ENCODE results near the gene PPP1R3D.

The PPP1R3D gene

DNA sequence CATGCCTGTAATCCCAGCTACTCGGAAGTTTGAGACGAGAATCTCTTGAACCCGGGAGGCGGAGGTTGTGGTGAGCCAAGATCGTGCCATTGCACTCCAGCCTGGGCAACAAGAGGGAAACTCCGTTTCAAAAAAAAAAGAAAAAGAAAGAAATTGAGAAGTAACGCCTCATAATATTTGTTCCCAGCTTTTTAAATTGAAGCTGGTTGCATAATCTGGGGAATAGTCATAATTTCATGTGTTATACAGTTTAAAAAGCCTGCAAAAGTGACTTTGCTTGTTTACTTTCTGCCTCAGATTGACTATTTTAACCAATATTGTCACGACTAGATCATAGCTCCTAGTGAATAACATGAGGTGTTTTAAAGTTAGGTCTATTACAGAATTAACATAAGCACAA is 7.3 kb upstream of the PPP1R3D start:
- TF ChIP-seq, protein P1, sequence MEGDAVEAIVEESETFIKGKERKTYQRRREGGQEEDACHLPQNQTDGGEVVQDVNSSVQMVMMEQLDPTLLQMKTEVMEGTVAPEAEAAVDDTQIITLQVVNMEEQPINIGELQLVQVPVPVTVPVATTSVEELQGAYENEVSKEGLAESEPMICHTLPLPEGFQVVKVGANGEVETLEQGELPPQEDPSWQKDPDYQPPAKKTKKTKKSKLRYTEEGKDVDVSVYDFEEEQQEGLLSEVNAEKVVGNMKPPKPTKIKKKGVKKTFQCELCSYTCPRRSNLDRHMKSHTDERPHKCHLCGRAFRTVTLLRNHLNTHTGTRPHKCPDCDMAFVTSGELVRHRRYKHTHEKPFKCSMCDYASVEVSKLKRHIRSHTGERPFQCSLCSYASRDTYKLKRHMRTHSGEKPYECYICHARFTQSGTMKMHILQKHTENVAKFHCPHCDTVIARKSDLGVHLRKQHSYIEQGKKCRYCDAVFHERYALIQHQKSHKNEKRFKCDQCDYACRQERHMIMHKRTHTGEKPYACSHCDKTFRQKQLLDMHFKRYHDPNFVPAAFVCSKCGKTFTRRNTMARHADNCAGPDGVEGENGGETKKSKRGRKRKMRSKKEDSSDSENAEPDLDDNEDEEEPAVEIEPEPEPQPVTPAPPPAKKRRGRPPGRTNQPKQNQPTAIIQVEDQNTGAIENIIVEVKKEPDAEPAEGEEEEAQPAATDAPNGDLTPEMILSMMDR (IDR thresholded peaks at IDR 0.05; ENCODE audit: insufficient read depth, low read length, poor library complexity, severe bottlenecking) = no peak
- Histone ChIP-seq H3K36me3 (ENCODE audit: control insufficient read depth, insufficient read depth, low read length) (peaks cover 3% of the 10 kb centered on the region), H3K27me3 (replicated peaks; ENCODE audit: control insufficient read depth, insufficient read depth, low read length) (no peaks in the 10 kb centered on the region), H3K4me3 (replicated peaks; ENCODE audit: low read depth, low read length) (no peak overlapping the region)
- no peak for DNase-seq (ENCODE audit: extremely low read depth, insufficient read length)

DNA sequence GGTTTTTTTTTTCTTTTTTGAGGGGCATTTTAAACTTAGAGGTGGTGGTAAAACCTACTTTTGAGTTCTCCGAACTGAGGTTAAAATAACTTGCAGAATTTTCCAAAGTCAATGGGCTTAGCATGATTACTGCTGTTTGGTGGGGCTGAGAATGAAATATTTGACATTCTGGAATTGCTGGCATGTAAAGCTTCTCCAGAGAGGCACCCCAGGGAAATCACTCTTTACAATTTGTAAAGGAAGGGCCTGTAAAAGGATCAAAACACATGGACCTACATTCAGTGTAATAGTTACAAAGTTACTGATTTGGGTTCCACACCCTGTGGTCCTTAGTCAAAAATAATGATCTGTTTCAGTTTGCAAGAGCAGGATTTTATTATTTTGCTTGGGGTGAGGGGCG is 5.6 kb upstream of the PPP1R3D start:
- DNase-seq (ENCODE audit: extremely low read depth, insufficient read length) = no peak
- peaks cover 3% of the 10 kb centered on the region for H3K36me3 ChIP-seq (ENCODE audit: control insufficient read depth, insufficient read depth, low read length)

DNA sequence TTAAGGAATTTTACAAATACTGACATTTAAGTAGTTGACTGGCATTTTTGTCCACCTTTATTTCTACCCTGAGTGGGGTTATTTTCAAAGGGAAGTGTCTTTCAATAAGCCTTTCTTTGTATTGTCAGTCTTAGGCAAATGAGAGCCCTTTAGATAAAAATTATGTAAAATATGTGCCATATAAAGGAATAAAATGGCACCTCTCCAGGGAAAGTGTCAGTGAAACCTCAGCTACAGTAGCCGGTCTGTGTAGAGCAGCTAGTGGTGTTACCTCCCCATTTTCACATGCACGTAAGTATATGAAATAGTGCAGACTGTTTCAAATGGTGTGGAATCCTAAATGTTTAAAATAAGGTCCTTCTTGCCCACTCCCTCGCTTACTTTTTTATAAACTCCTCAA is 5.1 kb upstream of the PPP1R3D start:
- DNase-seq (ENCODE audit: extremely low read depth, insufficient read length) = no peak
- TF ChIP-seq, protein P1 (IDR thresholded peaks at IDR 0.05; ENCODE audit: insufficient read depth, low read length, poor library complexity, severe bottlenecking) = no peak
- no peak overlapping the region for H3K4me3 ChIP-seq (replicated peaks; ENCODE audit: low read depth, low read length)
- H3K27me3 ChIP-seq (replicated peaks; ENCODE audit: control insufficient read depth, insufficient read depth, low read length) = no peaks in the 10 kb centered on the region
- H3K36me3 ChIP-seq (ENCODE audit: control insufficient read depth, insufficient read depth, low read length) = peaks cover 3% of the 10 kb centered on the region

More for the DNA sequence above, 5.6 kb upstream of the PPP1R3D start:
- H3K4me3 ChIP-seq (replicated peaks; ENCODE audit: low read depth, low read length) = no peak overlapping the region
- no peaks in the 10 kb centered on the region for H3K27me3 ChIP-seq (replicated peaks; ENCODE audit: control insufficient read depth, insufficient read depth, low read length)
- TF ChIP-seq, protein P1 (IDR thresholded peaks at IDR 0.05; ENCODE audit: insufficient read depth, low read length, poor library complexity, severe bottlenecking) = no peak

DNA sequence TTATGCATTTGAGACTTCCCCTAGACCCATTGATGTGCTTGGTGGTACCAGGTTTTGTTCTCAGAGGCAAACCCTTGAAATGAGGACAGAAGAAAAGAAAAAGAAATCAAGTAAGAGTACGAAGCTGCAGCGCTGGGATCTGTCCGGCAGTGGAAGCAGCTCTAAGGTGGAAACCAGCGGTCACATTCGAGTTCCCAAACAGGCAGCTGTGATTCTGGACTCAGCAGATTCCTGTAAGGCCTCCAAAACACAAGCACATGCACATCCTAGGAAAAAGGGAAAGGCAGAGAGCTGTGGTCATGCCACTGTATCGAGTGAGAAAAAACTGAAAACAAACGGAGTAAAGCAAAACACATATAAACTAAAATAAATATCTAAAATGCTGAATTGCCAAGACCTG is 4.6 kb upstream of the PPP1R3D start:
- Histone ChIP-seq H3K27me3 (replicated peaks; ENCODE audit: control insufficient read depth, insufficient read depth, low read length) (no peaks in the 10 kb centered on the region), H3K4me3 (replicated peaks; ENCODE audit: low read depth, low read length) (no peak overlapping the region), H3K36me3 (ENCODE audit: control insufficient read depth, insufficient read depth, low read length) (peaks cover 3% of the 10 kb centered on the region)
- DNase-seq (ENCODE audit: extremely low read depth, insufficient read length) = no peak
- TF ChIP-seq, protein P1 (IDR thresholded peaks at IDR 0.05; ENCODE audit: insufficient read depth, low read length, poor library complexity, severe bottlenecking) = no peak

DNA sequence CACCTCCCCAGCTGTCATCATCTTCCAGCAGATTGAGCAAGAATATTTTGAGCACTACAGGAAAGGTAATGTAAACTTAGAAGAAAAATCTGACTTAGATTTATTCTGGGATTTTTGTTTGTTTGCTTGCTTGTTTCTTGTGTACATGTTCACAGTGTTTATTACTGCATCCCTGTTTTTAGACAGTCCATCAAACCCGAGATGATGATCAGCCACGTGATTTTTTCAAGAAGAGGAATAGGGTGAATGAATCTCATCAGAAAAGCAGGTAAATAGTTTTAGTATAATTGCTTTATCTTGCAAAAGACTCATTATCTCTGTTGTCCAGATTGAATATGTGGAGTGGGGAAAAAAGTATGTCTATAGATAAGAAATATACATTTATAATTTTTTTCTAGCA is 2.1 kb upstream of the PPP1R3D start:
- peaks cover 3% of the 10 kb centered on the region for H3K36me3 ChIP-seq (ENCODE audit: control insufficient read depth, insufficient read depth, low read length)

DNA sequence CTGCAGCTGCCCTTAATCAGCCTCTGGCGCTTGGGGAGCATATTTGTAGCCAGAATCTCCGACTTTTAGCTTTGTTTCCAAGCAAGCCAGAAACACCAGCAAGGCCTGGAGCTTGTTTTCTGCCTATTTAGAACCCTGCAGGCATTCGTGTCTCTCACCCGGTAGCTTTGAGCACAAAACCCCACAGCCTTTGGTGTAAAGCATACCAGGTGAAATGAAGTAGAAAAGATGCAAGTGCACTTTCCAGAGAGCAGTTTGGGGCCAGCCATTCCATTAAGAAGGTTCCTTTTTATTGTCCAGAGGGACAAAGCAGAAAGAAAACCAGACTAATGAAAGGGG is 820 bp upstream of the PPP1R3D start:
- no peaks in the 10 kb centered on the region for H3K27me3 ChIP-seq (replicated peaks; ENCODE audit: control insufficient read depth, insufficient read depth, low read length)
- TF ChIP-seq, protein P1 (IDR thresholded peaks at IDR 0.05; ENCODE audit: insufficient read depth, low read length, poor library complexity, severe bottlenecking) = no peak

More for the DNA sequence above, 2.1 kb upstream of the PPP1R3D start:
- DNase-seq (ENCODE audit: extremely low read depth, insufficient read length) = no peak
- TF ChIP-seq, protein P1 (IDR thresholded peaks at IDR 0.05; ENCODE audit: insufficient read depth, low read length, poor library complexity, severe bottlenecking) = no peak
- no peak overlapping the region for H3K4me3 ChIP-seq (replicated peaks; ENCODE audit: low read depth, low read length)
- H3K27me3 ChIP-seq (replicated peaks; ENCODE audit: control insufficient read depth, insufficient read depth, low read length) = no peaks in the 10 kb centered on the region

More for the DNA sequence above, 820 bp upstream of the PPP1R3D start:
- peaks cover 3% of the 10 kb centered on the region for H3K36me3 ChIP-seq (ENCODE audit: control insufficient read depth, insufficient read depth, low read length)
- H3K4me3 ChIP-seq (replicated peaks; ENCODE audit: low read depth, low read length) = peak overlapping the region; percentile 85
- no peak for DNase-seq (ENCODE audit: extremely low read depth, insufficient read length)

Measured in GM06990 (cell line).